AML-193 (cell line): ENCODE measurements around the gene PGLYRP3.
"Not testable (repeated sequence)": the region's sequence is repeated elsewhere in the genome, so short reads cannot be mapped to it uniquely, and the experiment has no call there.

ENCODE experiments used
- DNase-seq, 2 experiments: peaks; one replicate each; lab custom pipeline; 2025; lab: John Stamatoyannopoulos, UW

The PGLYRP3 gene

DNA sequence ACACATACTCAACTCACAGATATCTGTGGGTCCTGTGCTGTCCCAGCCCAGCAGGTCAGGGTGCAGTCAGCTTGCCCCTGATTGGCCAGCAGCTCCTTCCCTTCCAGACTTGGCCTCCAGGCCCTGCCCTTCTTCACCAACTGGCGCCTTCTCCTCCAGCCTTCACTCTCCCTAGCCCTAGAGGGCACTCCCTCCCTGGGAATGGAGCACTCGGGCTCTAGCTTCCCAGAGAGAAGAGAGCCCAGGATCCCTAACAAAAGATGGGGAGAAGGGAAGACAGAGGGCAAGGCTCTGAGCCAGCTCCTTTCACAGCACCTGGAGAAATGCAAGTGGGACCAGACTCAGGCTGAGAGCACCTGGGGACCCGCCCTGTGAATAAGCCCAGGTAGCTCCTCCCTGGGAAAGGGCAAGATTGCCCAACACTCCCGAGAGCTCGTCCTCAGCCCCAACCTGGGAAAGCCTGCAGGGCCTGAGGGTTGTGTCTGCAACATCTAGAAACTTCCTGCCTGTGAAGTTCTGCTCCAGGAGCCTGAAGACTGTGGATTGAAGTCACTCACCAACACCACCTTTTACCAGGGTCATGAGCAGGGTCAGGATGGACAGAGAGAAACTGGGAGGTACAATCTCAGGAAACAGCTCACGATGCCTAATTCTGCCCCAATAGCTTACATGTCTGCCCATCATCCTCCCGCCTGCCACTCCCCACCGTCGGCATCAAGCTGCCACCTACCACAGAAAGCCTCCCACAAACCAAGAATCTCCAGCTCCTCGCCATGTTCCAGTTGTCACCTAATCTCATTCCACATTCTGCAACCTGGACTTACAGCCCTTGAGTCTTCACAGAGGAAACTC, 36.0 kb upstream of the PGLYRP3 start, which contains the start of gene PGLYRP4:
PGLYRP4 (minus strand) TSS at position 331 of the 852 bp plus-strand sequence. CDS start 909 bp downstream, outside the sequence.
- DNase-seq = no peak

DNA sequence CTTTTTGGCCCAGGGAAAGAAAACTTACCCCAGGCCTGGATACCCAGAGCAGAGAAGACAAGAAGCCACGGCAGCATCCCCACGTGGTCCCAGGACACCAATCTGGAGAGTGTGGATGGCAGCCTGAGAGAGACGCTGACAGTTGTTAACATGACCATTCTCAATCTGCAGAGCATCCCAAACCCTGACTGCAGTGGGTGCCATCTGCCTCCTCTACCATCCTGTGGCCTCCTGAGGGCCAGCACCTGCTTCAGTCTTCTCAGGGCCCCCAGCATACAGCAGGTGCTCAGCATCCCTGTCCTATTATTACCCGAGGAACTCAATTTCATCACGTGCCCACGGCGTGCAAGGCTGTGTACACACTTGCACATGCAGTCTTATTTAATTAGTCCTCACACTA, 35.1 kb upstream of the PGLYRP3 start:
- no peak for DNase-seq

- not testable (repeated sequence) for DNase-seq
Observed at GRCh38 chr1:153347049-153347448, 34.3 kb upstream of the PGLYRP3 start.

DNA sequence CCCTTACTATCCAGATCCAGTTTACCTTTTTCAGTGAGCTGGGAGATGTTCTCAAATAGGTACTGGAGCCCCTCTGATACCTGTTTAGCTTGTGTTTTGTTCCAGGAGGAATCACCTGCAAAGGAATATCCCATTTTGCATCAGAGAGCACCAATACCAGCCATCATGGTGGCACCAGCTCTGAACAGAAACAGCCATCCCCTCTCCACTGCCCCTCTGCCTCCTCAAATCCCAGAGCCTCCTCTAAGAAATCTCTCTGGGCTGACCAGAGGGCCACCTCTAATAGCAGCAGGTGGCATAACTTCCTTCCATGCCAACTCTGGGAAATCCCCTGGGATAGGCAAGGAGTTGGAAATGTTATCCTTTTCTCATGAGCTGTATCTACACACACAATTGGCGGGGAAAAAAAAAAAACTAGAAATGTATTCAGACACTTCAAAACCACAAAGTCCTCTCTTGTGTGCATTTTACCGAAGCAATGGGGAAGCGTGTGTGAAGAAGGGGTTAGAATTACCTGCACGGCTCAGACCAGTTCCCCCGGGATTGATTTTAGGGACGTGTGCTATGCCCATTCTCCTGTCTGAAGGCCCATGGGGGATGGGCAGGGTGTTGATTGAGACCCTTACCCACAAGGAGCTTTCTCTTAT, 33.4 kb upstream of the PGLYRP3 start:
- no peak for DNase-seq

- DNase-seq = no peak
Observed at GRCh38 chr1:153345187-153346076, 32.7 kb upstream of the PGLYRP3 start.

- DNase-seq = peak; percentile 82 to 84
Observed at GRCh38 chr1:153344718-153345025, 31.9 kb upstream of the PGLYRP3 start.

DNA sequence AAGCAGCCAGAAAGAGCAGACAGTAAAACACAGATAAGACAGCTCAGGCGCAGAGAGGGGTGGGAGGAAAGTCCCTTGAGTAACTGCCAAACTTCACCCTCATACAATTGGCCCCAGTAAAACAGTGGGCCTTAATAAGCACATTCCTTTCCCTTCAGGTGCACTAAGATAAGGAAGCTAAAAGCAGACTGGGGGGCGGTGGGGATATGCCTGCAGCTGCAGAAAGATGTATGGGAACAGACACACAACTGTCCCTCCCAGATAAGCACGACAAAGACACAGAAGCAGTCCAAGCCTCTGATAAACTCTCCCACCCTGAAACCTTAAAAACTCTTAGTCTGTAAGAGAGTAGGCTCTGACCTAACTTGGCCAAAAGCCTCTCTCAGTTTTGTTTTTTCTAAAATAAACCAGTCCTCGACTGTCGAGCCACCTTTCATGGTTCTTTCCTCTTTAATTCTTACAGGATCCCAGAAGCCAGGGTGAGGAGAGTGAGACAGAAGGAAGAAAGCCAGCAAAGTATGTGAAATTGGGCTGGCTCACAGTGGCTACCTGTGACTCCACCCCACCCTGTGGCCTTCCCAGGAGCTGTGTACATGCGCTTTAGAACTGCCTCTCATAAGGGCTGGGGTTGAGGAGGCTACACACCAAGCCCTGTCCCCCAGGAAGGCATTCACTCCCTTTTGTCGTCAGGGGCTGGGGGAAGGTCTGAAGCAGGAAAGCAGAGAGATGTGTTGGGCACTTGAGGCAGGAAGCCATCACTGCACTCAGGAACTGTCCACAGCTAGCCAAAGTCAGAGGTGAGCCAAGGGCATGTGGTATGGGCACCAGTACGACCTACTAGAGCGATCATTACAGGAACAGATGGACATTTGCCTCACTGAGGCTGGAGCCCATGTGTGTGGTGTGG, 31.3 kb upstream of the PGLYRP3 start:
- no peak for DNase-seq

GRCh38 chr1:153343040-153343681, 30.4 kb upstream of the PGLYRP3 start:
- DNase-seq = no peak

- no peak for DNase-seq
Observed at GRCh38 chr1:153342178-153342577, 29.4 kb upstream of the PGLYRP3 start.

GRCh38 chr1:153341431-153341934, 28.7 kb upstream of the PGLYRP3 start:
- DNase-seq = no peak

- no peak for DNase-seq
Observed at GRCh38 chr1:153340356-153340755, 27.6 kb upstream of the PGLYRP3 start.

GRCh38 chr1:153339802-153340201, 27.1 kb upstream of the PGLYRP3 start:
- no peak for DNase-seq

DNA sequence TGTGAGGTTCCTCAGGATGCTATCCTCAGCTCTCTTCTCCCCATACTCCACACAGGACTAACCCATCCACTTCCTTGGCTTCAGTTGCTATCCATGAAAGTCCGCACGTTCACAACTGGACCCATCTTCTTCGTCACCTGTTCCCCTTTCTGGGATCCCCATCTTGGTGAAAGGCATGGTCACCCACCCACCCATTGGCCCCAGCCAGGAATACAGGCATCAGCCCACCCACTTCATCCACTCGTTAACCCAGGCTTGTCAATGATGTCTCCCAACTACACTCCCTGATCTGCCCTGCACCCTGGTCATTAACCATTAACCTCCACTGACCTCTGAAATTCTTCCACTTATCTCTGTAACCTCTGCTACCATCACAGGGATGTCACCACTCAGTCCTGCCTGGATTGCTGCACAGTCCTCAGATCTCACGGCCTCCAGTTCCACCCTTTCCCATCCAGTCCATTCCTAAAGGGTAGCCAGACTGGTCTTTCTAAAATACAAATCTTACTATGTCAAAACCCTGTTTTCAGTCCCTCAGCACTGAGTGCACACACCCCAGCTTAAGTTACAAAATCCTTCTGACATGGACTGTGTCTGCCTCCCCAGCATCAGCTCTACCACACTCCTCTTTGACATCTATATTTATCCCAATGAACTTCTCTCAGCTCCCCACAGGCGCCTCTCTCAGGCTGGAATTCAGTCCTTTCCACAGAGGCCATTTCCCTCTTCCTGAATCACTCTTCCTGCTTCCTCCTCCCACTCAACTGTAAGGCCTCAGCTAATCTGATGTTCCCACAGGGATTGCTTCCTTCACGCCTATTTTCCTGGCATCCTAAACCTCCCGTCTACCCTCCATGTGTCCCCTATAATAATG, 25.5 kb upstream of the PGLYRP3 start:
- no peak for DNase-seq

GRCh38 chr1:153336650-153337049, 23.9 kb upstream of the PGLYRP3 start:
- no peak for DNase-seq

GRCh38 chr1:153333902-153334301, 21.1 kb upstream of the PGLYRP3 start:
- DNase-seq = no peak

DNA sequence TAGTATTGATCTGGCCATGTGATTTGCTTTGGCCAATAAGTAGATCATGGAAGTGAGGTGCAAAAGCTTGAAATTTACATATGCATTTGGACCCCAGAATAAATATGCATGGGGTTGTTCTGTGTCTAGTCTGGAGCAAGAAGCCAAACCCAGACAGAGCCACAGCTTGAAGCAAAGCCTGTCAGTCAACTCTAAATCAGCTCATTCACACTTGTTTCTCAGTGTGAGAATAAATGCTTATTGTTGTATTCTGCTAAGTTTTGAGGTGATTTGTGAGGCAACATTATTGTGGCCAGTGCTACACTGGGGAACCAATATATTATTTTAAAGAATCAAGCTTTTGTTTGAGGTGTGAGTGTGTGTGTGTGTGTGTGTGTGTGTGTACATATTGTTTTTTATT, 12.2 kb upstream of the PGLYRP3 start:
- no peak for DNase-seq

DNA sequence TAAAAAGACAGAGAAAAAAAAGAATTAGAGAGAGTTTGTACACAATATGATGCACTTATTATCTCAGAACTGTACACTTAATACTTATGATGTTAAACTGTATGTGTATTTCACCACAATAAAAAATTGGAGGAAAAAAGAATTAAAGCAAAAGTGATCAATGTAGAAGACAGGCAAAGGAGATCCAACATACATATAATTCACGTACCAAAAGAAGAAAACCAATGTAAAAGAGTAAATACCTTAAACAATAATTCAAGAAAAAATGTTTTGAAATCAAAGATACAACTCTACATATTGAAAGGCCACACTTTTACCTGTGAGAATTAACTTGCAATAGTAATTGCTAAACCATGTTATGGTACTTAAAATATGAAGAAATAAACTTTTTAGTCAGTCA, 9.8 kb upstream of the PGLYRP3 start:
- DNase-seq = no peak

- not testable (repeated sequence) for DNase-seq
Observed at GRCh38 chr1:153318145-153318544, 5.4 kb upstream of the PGLYRP3 start.

DNA sequence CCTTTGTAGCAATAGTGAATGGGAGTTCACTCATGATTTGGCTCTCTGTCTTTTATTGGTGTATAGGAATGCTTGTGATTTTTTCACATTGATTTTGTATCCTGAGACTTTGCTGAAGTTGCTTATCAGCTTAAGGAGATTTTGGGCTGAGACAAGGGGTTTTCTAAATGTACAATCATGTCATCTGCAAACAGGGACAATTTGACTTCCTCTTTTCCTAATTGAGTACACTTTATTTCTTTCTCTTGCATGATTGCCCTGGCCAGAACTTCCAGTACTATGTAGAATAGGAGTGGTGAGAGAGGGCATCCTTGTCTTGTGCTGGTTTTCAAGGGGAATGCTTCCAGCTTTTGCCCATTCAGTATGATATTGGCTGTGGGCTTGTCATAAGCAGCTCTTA, 3.3 kb upstream of the PGLYRP3 start:
- not testable (repeated sequence) for DNase-seq

DNA sequence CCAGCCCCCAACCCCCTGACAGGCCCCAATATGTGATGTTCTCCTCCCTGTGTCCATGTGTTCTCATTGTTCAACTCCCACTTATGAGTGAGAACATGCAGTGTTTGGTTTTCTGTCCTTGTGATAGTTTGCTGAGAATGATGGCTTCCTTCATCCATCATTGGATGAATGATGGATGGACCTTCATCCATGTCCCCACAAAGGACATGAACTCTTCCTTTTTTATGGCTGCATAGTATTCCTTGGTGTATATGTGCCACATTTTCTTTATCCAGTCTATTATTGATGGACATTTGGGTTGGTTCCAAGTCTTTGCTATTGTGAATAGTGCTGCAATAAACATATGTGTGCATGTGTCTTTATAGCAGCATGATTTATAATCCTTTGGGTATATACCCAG, 1.6 kb upstream of the PGLYRP3 start:
- DNase-seq = not testable (repeated sequence)
